HFF-Myc (cell line): ENCODE data around the gene WDR62.

Source experiments
- DNase-seq: peaks from one replicate; pipeline ENCODE4 v3.0.0-alpha.2; 2011; ENCODE audit warnings: low read depth; ENCODE audit errors: extremely low read depth
- H3K4me3 ChIP-seq: replicated peaks from 2 replicates; pipeline ENCODE4 v1.5.1; 2011; ENCODE audit warnings: low read depth, mild to moderate bottlenecking, control low read depth, low read length
- TF ChIP-seq, protein P1 (sequence below): IDR thresholded peaks from 2 replicates; pipeline ENCODE4 v1.5.1; 2012; ENCODE audit warnings: mild to moderate bottlenecking, low read depth, low read length, control low read depth; ENCODE audit errors: missing control alignments

WDR62 gene

DNA sequence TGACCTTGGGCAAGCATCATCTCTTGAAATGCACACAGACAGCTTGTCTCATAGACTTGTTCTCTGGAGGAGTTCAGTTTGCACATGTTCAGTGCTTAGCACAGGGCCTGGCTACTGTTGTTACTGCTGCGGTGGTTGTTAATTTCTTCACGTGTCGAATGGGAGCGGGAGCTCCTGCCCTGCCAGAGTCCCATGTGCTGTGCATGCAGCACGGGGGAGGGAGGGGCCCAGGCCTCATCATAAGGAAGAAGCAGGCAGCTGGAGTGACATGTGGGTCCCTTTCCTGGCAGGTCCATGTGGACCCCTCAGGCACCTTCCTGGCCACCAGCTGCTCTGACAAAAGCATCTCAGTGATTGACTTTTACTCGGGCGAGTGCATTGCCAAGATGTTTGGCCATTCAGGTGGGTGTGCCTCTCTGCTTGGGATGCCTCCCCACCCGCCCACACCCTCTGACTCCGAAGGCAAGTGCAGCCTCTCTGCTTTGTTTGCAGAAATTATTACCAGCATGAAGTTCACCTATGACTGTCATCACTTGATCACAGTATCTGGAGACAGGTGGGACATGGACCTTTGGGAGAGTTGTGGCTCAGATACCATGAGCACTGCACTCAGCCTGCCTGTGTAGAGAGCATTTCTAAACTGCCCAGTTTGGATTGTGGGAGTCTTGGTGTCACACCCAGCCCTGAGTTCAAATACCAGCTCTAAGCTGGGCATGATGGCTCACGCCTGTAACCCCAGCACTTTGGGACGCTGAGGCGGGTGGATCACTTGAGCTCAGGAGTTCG lies 36.4 kb downstream of the WDR62 start:
- H3K4me3 ChIP-seq: no peak overlapping the region
- TF ChIP-seq, protein P1, sequence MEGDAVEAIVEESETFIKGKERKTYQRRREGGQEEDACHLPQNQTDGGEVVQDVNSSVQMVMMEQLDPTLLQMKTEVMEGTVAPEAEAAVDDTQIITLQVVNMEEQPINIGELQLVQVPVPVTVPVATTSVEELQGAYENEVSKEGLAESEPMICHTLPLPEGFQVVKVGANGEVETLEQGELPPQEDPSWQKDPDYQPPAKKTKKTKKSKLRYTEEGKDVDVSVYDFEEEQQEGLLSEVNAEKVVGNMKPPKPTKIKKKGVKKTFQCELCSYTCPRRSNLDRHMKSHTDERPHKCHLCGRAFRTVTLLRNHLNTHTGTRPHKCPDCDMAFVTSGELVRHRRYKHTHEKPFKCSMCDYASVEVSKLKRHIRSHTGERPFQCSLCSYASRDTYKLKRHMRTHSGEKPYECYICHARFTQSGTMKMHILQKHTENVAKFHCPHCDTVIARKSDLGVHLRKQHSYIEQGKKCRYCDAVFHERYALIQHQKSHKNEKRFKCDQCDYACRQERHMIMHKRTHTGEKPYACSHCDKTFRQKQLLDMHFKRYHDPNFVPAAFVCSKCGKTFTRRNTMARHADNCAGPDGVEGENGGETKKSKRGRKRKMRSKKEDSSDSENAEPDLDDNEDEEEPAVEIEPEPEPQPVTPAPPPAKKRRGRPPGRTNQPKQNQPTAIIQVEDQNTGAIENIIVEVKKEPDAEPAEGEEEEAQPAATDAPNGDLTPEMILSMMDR: no peak
- no peak for DNase-seq

DNA sequence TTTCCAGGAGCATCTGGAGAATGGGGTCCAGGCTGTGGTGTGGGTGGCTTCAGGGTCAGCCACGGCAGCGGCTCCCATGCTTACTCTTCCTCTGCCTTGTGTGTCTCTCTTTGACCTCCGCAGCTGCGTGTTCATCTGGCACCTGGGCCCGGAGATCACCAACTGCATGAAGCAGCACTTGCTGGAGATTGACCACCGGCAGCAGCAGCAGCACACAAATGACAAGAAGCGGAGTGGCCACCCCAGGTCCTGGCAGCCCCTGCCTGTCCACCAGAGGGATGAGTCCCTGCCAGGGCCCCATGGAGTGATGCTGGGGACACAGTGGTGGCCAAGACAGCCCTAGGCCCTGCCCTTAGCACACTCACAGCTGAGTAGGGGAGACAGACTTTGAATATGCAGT lies 37.9 kb downstream of the WDR62 start:
- H3K4me3 ChIP-seq: no peak overlapping the region
- no peak for DNase-seq
- TF ChIP-seq, protein P1: no peak

DNA sequence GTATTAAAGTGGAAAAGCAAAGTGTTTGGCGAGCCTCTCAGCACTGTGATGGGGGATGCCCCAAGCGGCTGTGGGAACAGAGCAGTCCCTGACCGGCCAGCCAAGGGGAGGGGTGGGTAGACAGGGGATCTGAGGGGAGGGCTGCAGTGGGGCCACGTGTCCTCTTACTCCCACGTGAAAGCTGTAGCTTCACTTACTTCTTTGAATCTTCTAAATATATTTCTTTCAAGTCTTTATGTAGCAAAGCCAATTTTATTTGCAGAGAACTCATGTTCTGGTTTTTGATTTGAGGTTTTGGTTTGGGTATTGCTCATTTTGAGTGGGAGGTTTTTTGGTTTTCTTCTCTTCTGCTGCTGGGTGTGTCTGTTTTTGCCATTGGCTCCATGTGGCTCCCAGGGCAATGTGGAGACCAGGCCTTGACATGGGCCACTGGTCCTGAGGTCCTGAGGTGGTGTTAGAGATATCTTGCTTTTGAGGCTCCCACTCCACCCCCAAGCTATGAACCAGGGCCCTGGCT lies 38.5 kb downstream of the WDR62 start:
- no peak for DNase-seq
- TF ChIP-seq, protein P1: no peak
- H3K4me3 ChIP-seq: no peak overlapping the region

DNA sequence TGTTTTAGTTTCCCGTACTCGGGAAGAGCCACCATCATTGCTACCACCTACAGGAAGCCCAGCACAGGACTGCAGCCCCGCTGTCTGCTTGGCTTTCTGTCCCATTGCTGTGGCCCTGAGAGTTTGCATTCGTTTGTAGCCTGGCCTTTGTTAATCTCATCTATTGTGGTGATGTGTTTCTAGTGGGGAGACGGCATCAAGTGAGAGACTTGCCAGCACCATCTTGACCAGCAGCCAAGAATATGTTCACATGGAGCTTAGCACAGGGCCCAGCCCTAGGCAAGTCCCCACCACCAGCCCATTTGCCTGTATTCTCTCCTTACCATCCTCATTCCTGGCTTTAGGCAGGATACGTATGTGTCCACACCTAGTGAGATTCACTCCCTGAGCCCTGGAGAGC lies 39.0 kb downstream of the WDR62 start:
- TF ChIP-seq, protein P1: no peak
- no peak for DNase-seq
- H3K4me3 ChIP-seq: no peak overlapping the region

DNA sequence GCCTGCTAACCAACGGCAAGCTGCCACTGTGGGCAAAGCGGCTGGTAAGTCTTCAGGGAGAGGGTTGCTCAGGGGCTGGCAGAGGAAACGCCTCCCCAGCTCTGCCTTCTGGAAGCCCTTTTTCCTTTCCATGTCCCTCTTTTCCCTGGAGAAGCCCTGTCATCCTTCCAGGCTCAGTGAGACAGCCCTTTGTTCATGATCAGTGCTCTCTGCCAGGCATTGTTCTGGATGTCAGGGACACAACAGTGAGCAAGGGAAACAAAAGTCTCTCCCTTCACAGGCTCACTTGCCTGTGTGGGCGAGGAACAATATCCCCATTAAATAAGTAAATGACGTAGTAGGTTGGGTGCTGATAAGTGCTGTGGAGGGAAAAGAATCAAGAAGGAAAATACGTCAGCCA lies 42.3 kb downstream of the WDR62 start:
- no peak for DNase-seq
- TF ChIP-seq, protein P1: no peak
- no peak overlapping the region for H3K4me3 ChIP-seq

DNA sequence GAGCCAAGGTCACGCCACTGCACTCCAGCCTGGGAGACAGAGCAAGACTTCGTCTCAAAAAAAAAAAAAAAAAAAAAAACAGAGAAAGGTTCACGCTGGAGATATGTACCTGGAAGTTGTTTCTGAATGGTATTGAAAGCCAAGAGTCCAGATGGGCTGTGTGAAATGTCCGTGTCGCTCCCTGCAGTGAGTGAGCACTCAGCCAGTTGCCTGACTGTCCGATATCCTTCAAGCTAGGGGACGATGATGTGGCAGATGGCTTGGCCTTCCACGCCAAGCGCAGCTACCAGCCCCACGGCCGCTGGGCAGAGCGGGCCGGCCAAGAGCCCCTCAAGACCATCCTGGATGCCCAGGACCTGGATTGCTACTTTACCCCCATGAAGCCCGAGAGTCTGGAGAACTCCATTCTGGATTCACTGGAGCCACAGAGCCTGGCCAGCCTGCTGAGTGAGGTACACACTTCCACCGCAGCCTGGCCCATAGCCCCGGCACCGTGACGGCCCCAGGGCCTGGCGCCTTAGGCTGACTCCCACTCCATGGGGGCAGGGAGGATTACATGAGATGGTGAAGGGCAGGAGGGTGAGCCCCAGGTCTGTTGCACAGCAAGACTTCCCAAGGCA lies 44.6 kb downstream of the WDR62 start:
- no peak for DNase-seq
- TF ChIP-seq, protein P1: no peak
- H3K4me3 ChIP-seq: no peak overlapping the region

DNA sequence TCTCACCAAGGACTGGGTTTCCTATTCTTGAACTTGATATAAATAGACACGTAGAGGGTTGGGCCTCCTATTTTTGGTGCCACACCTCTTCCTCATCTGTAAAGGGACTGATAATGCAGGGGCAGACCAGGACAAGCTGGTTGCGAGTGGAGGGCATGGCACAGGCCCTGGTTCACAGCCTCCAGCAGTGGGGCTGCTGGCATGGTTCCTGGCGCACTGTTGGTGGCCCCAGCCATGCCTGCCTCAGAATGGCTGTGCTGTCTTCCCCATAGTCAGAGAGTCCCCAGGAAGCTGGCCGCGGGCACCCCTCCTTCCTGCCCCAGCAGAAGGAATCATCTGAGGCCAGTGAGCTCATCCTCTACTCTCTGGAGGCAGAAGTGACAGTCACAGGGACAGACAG lies 45.8 kb downstream of the WDR62 start:
- DNase-seq: no peak
- H3K4me3 ChIP-seq: no peak overlapping the region
- TF ChIP-seq, protein P1: no peak
